Chondrocyte (in vitro differentiated cells): ENCODE data around the gene GPC6. TPM values are rescaled to one million over a fixed set of nuclear protein-coding genes. Genes with fewer than 3 reads are reported as not detected.
"Not testable (repeated sequence)": the region's sequence is repeated elsewhere in the genome, so short reads cannot be mapped to it uniquely, and the experiment has no call there.

ENCODE experiments used
- DNase-seq: peaks from one replicate; pipeline ENCODE4 v3.0.0; 2021; ENCODE audit warnings: mixed read lengths, low spot score
- H3K27ac Mint-ChIP-seq: one replicate; pipeline ENCODE4 v1.8.0; 2021; ENCODE audit warnings: mild to moderate bottlenecking, moderate library complexity, mixed read lengths; ENCODE audit not compliant: unreplicated experiment
- H3K27me3 Mint-ChIP-seq: 2 replicates; pipeline ENCODE4 v1.8.0; 2021; ENCODE audit warnings: low read depth, mixed read lengths
- H3K36me3 Mint-ChIP-seq: 2 replicates; pipeline ENCODE4 v1.8.0; 2021; ENCODE audit warnings: low read depth, mixed read lengths
- H3K4me1 Mint-ChIP-seq: 2 replicates; pipeline ENCODE4 v1.8.0; 2021; ENCODE audit warnings: low read depth, mild to moderate bottlenecking, mixed read lengths
- H3K4me3 Mint-ChIP-seq: one replicate; pipeline ENCODE4 v1.8.0; 2021; ENCODE audit warnings: mild to moderate bottlenecking, moderate library complexity, mixed read lengths; ENCODE audit not compliant: unreplicated experiment
- H3K9me3 Mint-ChIP-seq: 2 replicates; pipeline ENCODE4 v1.8.0; 2021; ENCODE audit warnings: low read depth, mixed read lengths
- CTCF ChIP-seq: fragments of 200-600 bp; sonication (generic); IDR thresholded peaks from 2 replicates; pipeline ENCODE4 v1.5.0; 2021; ENCODE audit warnings: antibody characterized with exemption, mild to moderate bottlenecking, moderate library complexity
- total RNA-seq: library from RNA; stranded (reverse); gene quantifications from 3 replicates; pipeline ENCODE4 v1.2.1, GENCODE V29; 2021

The GPC6 gene
- total RNA-seq, 1 donor from 2014 or later = 76.1 TPM

DNA sequence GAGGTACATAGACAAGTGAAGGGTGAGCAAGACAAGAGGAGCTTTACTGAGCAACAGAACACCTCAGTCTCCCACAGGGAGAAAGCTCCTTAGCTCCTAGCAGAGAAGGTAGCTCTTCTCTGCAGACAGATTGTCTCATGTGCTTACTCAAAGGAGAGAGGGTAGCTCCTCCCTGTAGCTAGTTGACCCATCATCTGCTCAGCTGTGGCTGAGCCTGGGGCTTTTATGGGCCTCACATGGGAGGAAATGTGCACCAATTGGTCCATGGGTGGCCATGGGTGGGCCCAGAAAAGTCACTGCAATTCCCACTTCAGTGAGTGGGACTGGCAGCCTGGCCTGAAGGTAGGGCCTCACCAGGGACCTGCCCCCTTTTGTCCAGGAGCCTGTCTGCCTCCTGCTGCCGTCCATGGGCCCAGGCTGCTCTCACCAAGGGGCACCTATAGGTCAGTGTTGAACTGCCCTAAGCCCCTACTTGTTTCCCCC, 246.2 kb downstream of the GPC6 start:
- H3K27me3 Mint-ChIP-seq = no peaks in the 10 kb centered on the region
- DNase-seq = no peak
- H3K36me3 Mint-ChIP-seq = peaks cover 4% of the 10 kb centered on the region
- no peak overlapping the region for H3K4me3 Mint-ChIP-seq
- H3K27ac Mint-ChIP-seq = no peak overlapping the region
- peaks cover 27% of the 10 kb centered on the region for H3K4me1 Mint-ChIP-seq
- H3K9me3 Mint-ChIP-seq = peaks cover 8% of the 10 kb centered on the region
- no peak for TF ChIP-seq CTCF

GRCh38 chr13:93473441-93474270, 247.0 kb downstream of the GPC6 start:
- no peak for TF ChIP-seq CTCF
- H3K36me3 Mint-ChIP-seq = peaks cover 4% of the 10 kb centered on the region
- H3K9me3 Mint-ChIP-seq = peaks cover 8% of the 10 kb centered on the region
- H3K27me3 Mint-ChIP-seq = no peaks in the 10 kb centered on the region
- peak; percentile 74 for DNase-seq
- H3K4me3 Mint-ChIP-seq = no peak overlapping the region
- peaks cover 27% of the 10 kb centered on the region for H3K4me1 Mint-ChIP-seq
- H3K27ac Mint-ChIP-seq = peak overlapping the region; percentile 74

DNA sequence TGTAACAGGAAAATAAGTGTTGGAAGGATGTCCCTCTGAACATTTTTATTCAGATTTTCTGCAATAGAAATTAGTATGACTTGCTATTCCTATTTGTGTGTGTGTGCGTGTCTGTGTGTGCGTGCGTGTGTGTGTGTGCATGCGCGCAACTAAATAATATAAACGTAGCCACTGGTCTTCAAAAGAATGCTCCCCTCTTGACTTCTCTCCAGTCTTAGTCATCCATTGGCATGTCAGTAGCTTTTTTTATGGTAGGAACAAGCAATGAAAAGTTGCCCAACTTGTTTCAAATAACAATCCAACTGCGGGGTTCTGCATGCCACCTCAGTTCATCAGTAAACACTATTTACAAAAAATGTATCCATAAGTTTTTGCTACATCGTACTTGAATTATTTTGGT, 249.6 kb downstream of the GPC6 start:
- no peak for DNase-seq
- H3K4me3 Mint-ChIP-seq = no peak overlapping the region
- H3K9me3 Mint-ChIP-seq = no peaks in the 10 kb centered on the region
- TF ChIP-seq CTCF = no peak
- H3K27me3 Mint-ChIP-seq = no peaks in the 10 kb centered on the region
- no peaks in the 10 kb centered on the region for H3K36me3 Mint-ChIP-seq
- no peak overlapping the region for H3K27ac Mint-ChIP-seq
- H3K4me1 Mint-ChIP-seq = peaks cover 33% of the 10 kb centered on the region

DNA sequence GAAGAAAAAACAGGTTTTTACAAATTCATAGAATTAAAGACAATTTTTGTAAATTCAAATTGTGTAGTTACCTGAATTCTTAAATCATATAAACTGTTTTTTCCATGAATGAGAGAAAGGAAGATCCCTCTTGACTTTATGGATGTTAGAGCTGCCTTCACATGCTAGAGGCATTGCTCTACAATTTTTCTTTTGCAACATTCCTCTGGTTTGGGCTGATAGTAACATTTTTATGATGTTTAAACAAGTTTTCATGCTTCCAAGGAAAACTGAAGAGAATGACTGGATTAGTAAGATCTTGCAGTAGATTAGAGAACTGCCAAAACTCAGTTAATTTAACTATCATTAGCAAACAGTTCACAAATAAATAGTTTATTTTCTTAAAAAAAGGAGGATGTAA, 250.6 kb downstream of the GPC6 start:
- Mint-ChIP-seq H3K4me1 (peaks cover 34% of the 10 kb centered on the region), H3K4me3 (no peak overlapping the region), H3K36me3 (no peaks in the 10 kb centered on the region), H3K27me3 (no peaks in the 10 kb centered on the region), H3K27ac (no peak overlapping the region), H3K9me3 (no peaks in the 10 kb centered on the region)
- TF ChIP-seq CTCF = no peak
- DNase-seq = no peak

- no peaks in the 10 kb centered on the region for H3K36me3 Mint-ChIP-seq
- no peaks in the 10 kb centered on the region for H3K27me3 Mint-ChIP-seq
- H3K4me1 Mint-ChIP-seq = peaks cover 19% of the 10 kb centered on the region
- no peak overlapping the region for H3K27ac Mint-ChIP-seq
- no peaks in the 10 kb centered on the region for H3K9me3 Mint-ChIP-seq
- no peak for TF ChIP-seq CTCF
- DNase-seq = no peak
- no peak overlapping the region for H3K4me3 Mint-ChIP-seq
These were observed 254.0 kb downstream of the GPC6 start for GRCh38 chr13:93480553-93481106.

- not testable (repeated sequence) for H3K27me3 Mint-ChIP-seq, H3K9me3 Mint-ChIP-seq, H3K36me3 Mint-ChIP-seq, DNase-seq
- peak overlapping the region; percentile 73 for H3K27ac Mint-ChIP-seq
- H3K4me1 Mint-ChIP-seq = peaks cover 37% of the 10 kb centered on the region
- H3K4me3 Mint-ChIP-seq = peak overlapping the region; percentile 56
These were observed 269.5 kb downstream of the GPC6 start for GRCh38 chr13:93496117-93496516.
